Calu3 (cell line): Measurements from ENCODE around the gene KDM4B. TPM values are rescaled to one million over a fixed set of nuclear protein-coding genes. Genes with fewer than 3 reads are reported as not detected.

Experiments
- BruUV-seq: library from RNA; stranded (reverse); fragments of 400-500 nt; replicated peaks from 2 replicates; lab custom pipeline; 2021; lab: Mats Ljungman, UMichigan
- CTCF ChIA-PET: fragments of 300-600 bp; sonication (Branson Sonifier 250); formaldehyde crosslinking; loops from one replicate; lab custom pipeline; 2022; ENCODE audit warnings: antibody characterized with exemption; lab: Charles Lee
- DNase-seq: peaks from one replicate; pipeline ENCODE4 v3.0.0; 2022
- H3K27ac Mint-ChIP-seq: one replicate; pipeline ENCODE4 v1.8.0; 2022; ENCODE audit warnings: mixed read lengths; ENCODE audit not compliant: unreplicated experiment
- H3K27me3 Mint-ChIP-seq: one replicate; pipeline ENCODE4 v1.8.0; 2022; ENCODE audit warnings: mixed read lengths; ENCODE audit not compliant: unreplicated experiment
- H3K36me3 Mint-ChIP-seq: one replicate; pipeline ENCODE4 v1.8.0; 2022; ENCODE audit warnings: mild to moderate bottlenecking, moderate library complexity, mixed read lengths; ENCODE audit not compliant: insufficient read depth, unreplicated experiment
- H3K4me1 Mint-ChIP-seq: one replicate; pipeline ENCODE4 v1.8.0; 2022; ENCODE audit warnings: mild to moderate bottlenecking, low read depth, mixed read lengths; ENCODE audit not compliant: unreplicated experiment
- H3K4me3 Mint-ChIP-seq: one replicate; pipeline ENCODE4 v1.8.0; 2022; ENCODE audit warnings: mild to moderate bottlenecking, low read depth, moderate library complexity, mixed read lengths; ENCODE audit not compliant: unreplicated experiment
- H3K9me3 Mint-ChIP-seq: one replicate; pipeline ENCODE4 v1.8.0; 2022; ENCODE audit warnings: low read depth, mixed read lengths; ENCODE audit not compliant: unreplicated experiment
- intact Hi-C: fragments of 100-400 bp; cut with micrococcal nuclease; formaldehyde crosslinking; loops from one replicate; pipeline ENCODE4 v1.10.0; 2022; ENCODE audit not compliant: unreplicated experiment
- total RNA-seq: library from RNA; stranded (reverse); gene quantifications from 2 replicates; pipeline ENCODE4 v1.2.3, GENCODE V29; 2022
- TF ChIP-seq, protein P1 (sequence below): fragments of 200-600 bp; IDR thresholded peaks from one replicate; pipeline ENCODE4 v1.8.0; 2022; ENCODE audit warnings: antibody characterized with exemption; ENCODE audit not compliant: unreplicated experiment

Gene KDM4B
- total RNA-seq, 1 experiment from 2014 or later, result 13.9 TPM

DNA sequence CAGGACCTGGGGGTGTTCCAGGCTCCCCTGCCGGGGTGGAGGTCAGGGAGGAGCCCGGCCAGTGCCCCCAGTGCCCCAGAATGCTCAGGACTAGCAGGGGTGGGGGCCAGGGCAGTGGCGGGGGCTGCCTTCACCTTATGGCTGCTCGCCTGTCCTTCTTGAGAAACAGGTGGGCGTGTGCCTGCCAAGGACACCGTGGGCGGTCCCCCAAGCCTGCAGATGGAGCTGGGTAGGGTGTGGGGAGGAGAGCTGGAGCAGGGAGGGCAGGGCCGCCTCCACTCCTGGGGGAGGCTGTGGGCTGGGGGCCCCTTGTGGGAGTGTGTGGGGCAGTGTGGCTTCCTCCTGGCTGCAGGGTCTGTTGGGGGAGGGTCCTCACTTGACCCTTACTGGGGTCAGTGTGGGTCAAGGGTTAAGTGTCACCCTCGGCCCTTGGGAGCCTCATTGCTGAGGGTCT, 160.1 kb downstream of the KDM4B start:
- no peak overlapping the region for H3K27ac Mint-ChIP-seq
- no peaks in the 10 kb centered on the region for H3K4me1 Mint-ChIP-seq
- no peak overlapping the region for H3K4me3 Mint-ChIP-seq
- BruUV-seq, result no TSS peak
- intact Hi-C loops, result no loop called here
- no peaks in the 10 kb centered on the region for H3K27me3 Mint-ChIP-seq
- TF ChIP-seq, protein P1, sequence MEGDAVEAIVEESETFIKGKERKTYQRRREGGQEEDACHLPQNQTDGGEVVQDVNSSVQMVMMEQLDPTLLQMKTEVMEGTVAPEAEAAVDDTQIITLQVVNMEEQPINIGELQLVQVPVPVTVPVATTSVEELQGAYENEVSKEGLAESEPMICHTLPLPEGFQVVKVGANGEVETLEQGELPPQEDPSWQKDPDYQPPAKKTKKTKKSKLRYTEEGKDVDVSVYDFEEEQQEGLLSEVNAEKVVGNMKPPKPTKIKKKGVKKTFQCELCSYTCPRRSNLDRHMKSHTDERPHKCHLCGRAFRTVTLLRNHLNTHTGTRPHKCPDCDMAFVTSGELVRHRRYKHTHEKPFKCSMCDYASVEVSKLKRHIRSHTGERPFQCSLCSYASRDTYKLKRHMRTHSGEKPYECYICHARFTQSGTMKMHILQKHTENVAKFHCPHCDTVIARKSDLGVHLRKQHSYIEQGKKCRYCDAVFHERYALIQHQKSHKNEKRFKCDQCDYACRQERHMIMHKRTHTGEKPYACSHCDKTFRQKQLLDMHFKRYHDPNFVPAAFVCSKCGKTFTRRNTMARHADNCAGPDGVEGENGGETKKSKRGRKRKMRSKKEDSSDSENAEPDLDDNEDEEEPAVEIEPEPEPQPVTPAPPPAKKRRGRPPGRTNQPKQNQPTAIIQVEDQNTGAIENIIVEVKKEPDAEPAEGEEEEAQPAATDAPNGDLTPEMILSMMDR, result no peak
- no peak for DNase-seq
- H3K9me3 Mint-ChIP-seq, result no peaks in the 10 kb centered on the region
- CTCF ChIA-PET, result no interaction called here
- H3K36me3 Mint-ChIP-seq, result peaks cover 11% of the 10 kb centered on the region

DNA sequence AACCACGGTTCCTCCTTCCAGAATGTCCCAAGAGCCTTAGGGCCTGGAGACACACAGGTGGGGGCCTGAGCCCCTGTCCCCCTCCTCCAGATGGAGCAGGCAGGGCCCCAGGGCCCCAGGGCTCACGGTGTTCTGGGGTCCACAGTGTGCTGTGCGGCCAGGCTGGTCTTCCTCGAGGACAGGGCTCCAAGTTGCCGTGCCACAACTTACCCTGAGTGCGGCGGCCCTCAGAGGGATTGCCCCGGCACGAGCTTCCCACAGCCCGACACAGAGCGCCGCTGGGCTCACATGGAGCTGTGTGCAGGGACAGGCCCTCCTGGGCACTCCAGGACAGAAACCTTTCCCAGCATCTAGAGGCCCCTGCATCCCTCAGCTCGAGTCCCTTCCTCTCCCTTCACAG, 160.8 kb downstream of the KDM4B start:
- no peak for DNase-seq
- CTCF ChIA-PET, result no interaction called here
- no peaks in the 10 kb centered on the region for H3K9me3 Mint-ChIP-seq
- intact Hi-C loops, result no loop called here
- no peaks in the 10 kb centered on the region for H3K27me3 Mint-ChIP-seq
- TF ChIP-seq, protein P1, result no peak
- H3K36me3 Mint-ChIP-seq, result peaks cover 11% of the 10 kb centered on the region
- no peak overlapping the region for H3K4me3 Mint-ChIP-seq
- H3K27ac Mint-ChIP-seq, result no peak overlapping the region
- no TSS peak for BruUV-seq
- H3K4me1 Mint-ChIP-seq, result no peaks in the 10 kb centered on the region

DNA sequence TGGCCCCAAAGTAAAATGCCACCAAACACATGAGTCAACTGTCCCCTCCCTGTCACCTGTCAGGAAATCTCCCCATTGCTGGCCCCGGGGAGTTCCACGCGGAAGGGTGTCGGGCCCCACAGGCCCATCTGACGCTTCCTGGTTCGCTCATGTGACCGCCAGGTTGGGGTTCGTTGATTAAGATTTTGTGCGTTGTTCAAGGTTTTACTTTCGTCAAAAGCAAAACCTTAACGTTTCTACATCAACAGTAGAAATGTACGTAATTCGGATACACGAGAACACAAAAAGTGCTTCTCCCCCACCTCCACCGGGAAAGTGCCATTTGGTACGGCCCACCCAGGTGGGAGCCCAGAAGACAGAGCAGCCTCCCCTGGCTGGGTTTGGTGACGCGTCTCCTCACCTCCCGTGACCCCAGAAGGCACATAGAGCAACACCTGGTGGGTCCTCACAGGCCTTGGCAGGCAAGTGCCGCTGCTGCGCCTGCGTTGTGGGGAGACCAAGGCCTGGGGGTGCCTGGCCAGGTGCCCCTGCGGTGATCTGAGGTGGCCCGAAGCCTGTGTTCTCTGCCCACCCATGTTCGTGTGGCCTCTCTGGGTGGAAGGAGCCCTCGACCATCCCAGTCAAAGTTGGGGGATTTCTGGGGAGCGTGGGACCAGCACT, 161.6 kb downstream of the KDM4B start:
- Mint-ChIP-seq H3K9me3 (no peaks in the 10 kb centered on the region), H3K4me3 (no peak overlapping the region), H3K27ac (no peak overlapping the region), H3K27me3 (no peaks in the 10 kb centered on the region), H3K4me1 (no peaks in the 10 kb centered on the region), H3K36me3 (peaks cover 11% of the 10 kb centered on the region)
- BruUV-seq, result no TSS peak
- TF ChIP-seq, protein P1, result no peak
- intact Hi-C loops, result no loop called here
- CTCF ChIA-PET, result interaction anchor here (0.5 kb wide), 1 partner anchor 82 kb away, joined by 3 read pairs; no protein-coding TSS in a partner anchor
- DNase-seq, result no peak

DNA sequence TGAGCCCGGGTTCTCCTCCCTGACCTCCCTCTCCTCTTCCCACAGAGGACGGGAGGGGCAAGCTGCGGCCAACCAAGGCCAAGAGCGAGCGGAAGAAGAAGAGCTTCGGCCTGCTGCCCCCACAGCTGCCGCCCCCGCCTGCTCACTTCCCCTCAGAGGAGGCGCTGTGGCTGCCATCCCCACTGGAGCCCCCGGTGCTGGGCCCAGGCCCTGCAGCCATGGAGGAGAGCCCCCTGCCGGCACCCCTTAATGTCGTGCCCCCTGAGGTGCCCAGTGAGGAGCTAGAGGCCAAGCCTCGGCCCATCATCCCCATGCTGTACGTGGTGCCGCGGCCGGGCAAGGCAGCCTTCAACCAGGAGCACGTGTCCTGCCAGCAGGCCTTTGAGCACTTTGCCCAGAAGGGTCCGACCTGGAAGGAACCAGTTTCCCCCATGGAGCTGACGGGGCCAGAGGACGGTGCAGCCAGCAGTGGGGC, 162.2 kb downstream of the KDM4B start:
- intact Hi-C loops, result no loop called here
- BruUV-seq, result no TSS peak
- no peaks in the 10 kb centered on the region for H3K4me1 Mint-ChIP-seq
- TF ChIP-seq, protein P1, result no peak
- no peak for DNase-seq
- H3K27me3 Mint-ChIP-seq, result no peaks in the 10 kb centered on the region
- CTCF ChIA-PET, result interaction anchor here (0.5 kb wide), 1 partner anchor 83 kb away, joined by 3 read pairs; no protein-coding TSS in a partner anchor
- H3K27ac Mint-ChIP-seq, result no peak overlapping the region
- H3K9me3 Mint-ChIP-seq, result no peaks in the 10 kb centered on the region
- H3K4me3 Mint-ChIP-seq, result no peak overlapping the region
- peaks cover 11% of the 10 kb centered on the region for H3K36me3 Mint-ChIP-seq
